ENCODE measurements around the gene ALAS1. TPM values are rescaled to one million over a fixed set of nuclear protein-coding genes. Genes with fewer than 3 reads are reported as not detected.

Gene ALAS1
- total and polyA plus RNA-seq, 2 of the 13 experiments (the other 11 are each of a cell fraction or from before 2014, with no cell fraction given), result 36.0 to 43.2 TPM

GRCh38 chr3:52245322-52246263 is 47.6 kb downstream of the ALAS1 start, which contains the start of gene PPM1M:
Gene PPM1M (plus strand): TSS chr3:52245759. CDS start chr3:52245825, 66 bp downstream.
- FAIRE-seq (no peak), DNase-seq (ENCODE audit: low spot score) (no peak), ATAC-seq (peak; percentile 41)
- ChIA-PET POLR2A (interaction anchor here (1.2 to 1.8 kb wide), 6 partner anchors 8 to 44 kb away, joined by 3 to 18 read pairs (median 6); partner anchors contain the start of genes GLYCTK and WDR82), CTCF (ENCODE audit: low intra/inter-chr PET ratio, low total read pairs) (no interaction called here)
- Histone ChIP-seq H4K20me1 (ENCODE audit: insufficient read depth, low read length) (no peaks in the 10 kb centered on the region), H3K79me2 (ENCODE audit: insufficient read depth, low read length) (no peaks in the 10 kb centered on the region), H3K9me3 (ENCODE audit: low read length) (no peaks in the 10 kb centered on the region), H3K4me2 (ENCODE audit: low read depth, low read length) (peak within 1 kb of the TSS; percentile 76), H3K9ac (ENCODE audit: insufficient read depth, low read depth, low read length) (peak within 1 kb of the TSS; percentile 53), H2AFZ (ENCODE audit: low read length) (no peak within 1 kb of the TSS), H3K36me3 (replicated peaks in 1 of 2; ENCODE audit: control insufficient read depth in 1 of 2, insufficient read depth in 2 of 2, low read length in 2 of 2) (no peaks in the 10 kb centered on the region; a peak in 1 of 5 replicates), H3K27me3 (ENCODE audit: control insufficient read depth in 1 of 2, insufficient read depth in 2 of 2, low read length in 2 of 2) (no peaks in the 10 kb centered on the region), H3K4me1 (ENCODE audit: insufficient read depth, low read length) (peaks cover 42% of the 10 kb centered on the region), H3K27ac (ENCODE audit: extremely low read length, insufficient read depth, low read length) (no peak within 1 kb of the TSS), H3K4me3 (replicated peaks in 1 of 3; ENCODE audit: insufficient read depth in 1 of 3, low read depth in 2 of 3, low read length in 3 of 3) (peak within 1 kb of the TSS; percentile 44 to 62 (median 49); a peak in 5 of 6 replicates)
- WGBS (ENCODE audit: low lambda C conversion rate), result 62% methylated on average over 11 of the region's 98 CpGs
- BruUV-seq (replicated peaks), result no TSS peak
- intact Hi-C loops (cut with micrococcal nuclease; ENCODE audit: unreplicated experiment) (no loop called here), in situ Hi-C loops (cut with HindIII; ENCODE audit: extremely low pct_ligation_motif_present, low pct_unique_long_range_greater_than_20kb) (no loop called here)
- TF ChIP-seq CHCHD3 (CRISPR knock-in tag; IDR thresholded peaks at IDR 0.05) (0 out of 2 replicates have a peak, but pooled peaks have one; percentile 30), ZNF451 (CRISPR knock-in tag; IDR thresholded peaks at IDR 0.05) (peak; percentile 72; the same call in 1 of the 2 replicates), ZNF766 (CRISPR knock-in tag; IDR thresholded peaks at IDR 0.05; ENCODE audit: borderline replicate concordance) (peak; percentile 80; the same call in 1 of the 2 replicates), PATZ1 (CRISPR knock-in tag; IDR thresholded peaks at IDR 0.05) (peak; percentile 45; the same call in 1 of the 2 replicates), IRX3 (CRISPR knock-in tag; IDR thresholded peaks at IDR 0.05; ENCODE audit: borderline replicate concordance, low read depth) (0 out of 2 replicates have a peak, but pooled peaks have one; percentile 50), GFI1 (CRISPR knock-in tag; IDR thresholded peaks at IDR 0.05; ENCODE audit: borderline replicate concordance) (no peak), ZNF776 (CRISPR knock-in tag; IDR thresholded peaks at IDR 0.05) (peak; percentile 22; the same call in 1 of the 2 replicates), PHF8 (CRISPR knock-in tag; IDR thresholded peaks at IDR 0.05) (peak; percentile 52), ZFY (CRISPR knock-in tag; IDR thresholded peaks at IDR 0.05) (peak; percentile 87), TEAD3 (CRISPR knock-in tag; optimal IDR thresholded peaks at IDR 0.05; ENCODE audit: borderline replicate concordance) (peak; percentile 77), PHF20 (CRISPR knock-in tag; IDR thresholded peaks at IDR 0.05) (peak; percentile 23; the same call in 1 of the 2 replicates), TRIM24 (CRISPR knock-in tag; IDR thresholded peaks at IDR 0.05) (no peak), ADNP (CRISPR knock-in tag; IDR thresholded peaks at IDR 0.05) (0 out of 2 replicates have a peak, but pooled peaks have one; percentile 27), CREB3 (CRISPR knock-in tag; IDR thresholded peaks at IDR 0.05) (peak; percentile 97), SP4 (CRISPR knock-in tag; IDR thresholded peaks at IDR 0.05) (peak; percentile 52; the same call in 1 of the 2 replicates), BCL6 (CRISPR knock-in tag; IDR thresholded peaks at IDR 0.05) (no peak), SIN3A (IDR thresholded peaks at IDR 0.05; ENCODE audit: borderline replicate concordance, low read depth, low read length) (0 out of 2 replicates have a peak, but pooled peaks have one; percentile 28), ZNF782 (CRISPR knock-in tag; IDR thresholded peaks at IDR 0.05; ENCODE audit: borderline replicate concordance) (peak; percentile 34; the same call in 1 of the 2 replicates), GABPB1 (CRISPR knock-in tag; IDR thresholded peaks at IDR 0.05) (peak; percentile 55; the same call in 1 of the 2 replicates), IKZF5 (CRISPR knock-in tag; IDR thresholded peaks at IDR 0.05) (peak; percentile 36; the same call in 1 of the 2 replicates)

Measured in HepG2 (cell line).